GM23338 (cell line): Measurements from ENCODE around the gene FRMD4A. TPM values are rescaled to one million over a fixed set of nuclear protein-coding genes. Genes with fewer than 3 reads are reported as not detected.
A peak's percentile ranks its signal among the peaks of the same experiment; 100 is the strongest.

Experiments
- ATAC-seq: fragments of 200-7000 bp; cut with Tn5 transposase; 3 replicates; pipeline ENCODE4 v1.9.1; 2020
- DNase-seq: peaks from one replicate; pipeline ENCODE4 v3.0.0-alpha.2; 2015; ENCODE audit warnings: low spot score
- H2AFZ ChIP-seq: fragments of 200-600 bp; sonication (generic); 2 replicates; pipeline ENCODE4 v1.8.0; 2016; ENCODE audit warnings: antibody characterized with exemption, mild to moderate bottlenecking, moderate library complexity
- H3F3A ChIP-seq: fragments of 200-600 bp; sonication (generic); replicated peaks from 2 replicates; pipeline ENCODE4 v1.8.0; 2017; ENCODE audit warnings: antibody characterized with exemption, mixed run types, low read depth
- H3K27ac ChIP-seq: fragments of 200-600 bp; sonication (generic); 2 replicates; pipeline ENCODE4 v1.6.1; 2016; ENCODE audit warnings: low read depth
- H3K27me3 ChIP-seq: fragments of 200-600 bp; sonication (generic); 2 replicates; pipeline ENCODE4 v1.8.0; 2016; ENCODE audit warnings: mild to moderate bottlenecking, mixed run types, moderate library complexity; ENCODE audit not compliant: insufficient read depth
- H3K36me3 ChIP-seq: fragments of 200-600 bp; sonication (generic); 2 replicates; pipeline ENCODE4 v1.8.0; 2016; ENCODE audit warnings: mild to moderate bottlenecking; ENCODE audit not compliant: insufficient read depth
- H3K4me1 ChIP-seq: fragments of 200-600 bp; sonication (generic); 2 replicates; pipeline ENCODE4 v1.8.0; 2016; ENCODE audit warnings: mild to moderate bottlenecking, moderate library complexity; ENCODE audit not compliant: insufficient read depth
- H3K4me2 ChIP-seq: fragments of 200-600 bp; sonication (generic); 2 replicates; pipeline ENCODE4 v1.7.1; 2017; ENCODE audit warnings: mixed run types
- H3K4me3 ChIP-seq: fragments of 200-600 bp; sonication (generic); 2 replicates; pipeline ENCODE4 v1.6.1; 2016; ENCODE audit warnings: mixed run types
- H3K79me2 ChIP-seq: fragments of 200-600 bp; sonication (generic); replicated peaks from 2 replicates; pipeline ENCODE4 v1.8.0; 2017; ENCODE audit warnings: mild to moderate bottlenecking; ENCODE audit not compliant: insufficient read depth
- H3K9me2 ChIP-seq: fragments of 200-600 bp; sonication (generic); 2 replicates; pipeline ENCODE4 v1.8.0; 2017; ENCODE audit not compliant: insufficient read depth
- H4K20me1 ChIP-seq: fragments of 200-600 bp; sonication (generic); replicated peaks from 2 replicates; pipeline ENCODE4 v1.8.0; 2017; ENCODE audit warnings: mild to moderate bottlenecking; ENCODE audit not compliant: insufficient read depth
- H3K27ac Mint-ChIP-seq: 2 replicates; pipeline ENCODE4 v1.8.0; 2020; ENCODE audit warnings: inconsistent platforms, mild to moderate bottlenecking, moderate library complexity, mixed read lengths
- H3K27me3 Mint-ChIP-seq: 3 replicates; pipeline ENCODE4 v1.8.0; 2022; ENCODE audit warnings: low read depth, mild to moderate bottlenecking, moderate library complexity, mixed read lengths, inconsistent platforms; ENCODE audit not compliant: insufficient read depth, poor library complexity
- H3K36me3 Mint-ChIP-seq: 3 replicates; pipeline ENCODE4 v1.8.0; 2021; ENCODE audit warnings: low read depth, mild to moderate bottlenecking, inconsistent platforms, moderate library complexity, mixed read lengths
- H3K4me1 Mint-ChIP-seq: 3 replicates; pipeline ENCODE4 v1.8.0; 2020; ENCODE audit warnings: mild to moderate bottlenecking, inconsistent platforms, mixed read lengths
- H3K4me3 Mint-ChIP-seq: 3 replicates; pipeline ENCODE4 v1.8.0; 2021; ENCODE audit warnings: moderate library complexity, mild to moderate bottlenecking, inconsistent platforms, mixed read lengths
- H3K9me3 Mint-ChIP-seq: 3 replicates; pipeline ENCODE4 v1.8.0; 2020; ENCODE audit warnings: moderate library complexity, mild to moderate bottlenecking, inconsistent platforms, mixed read lengths
- EZH2 ChIP-seq: fragments of 200-600 bp; sonication (generic); IDR thresholded peaks from one replicate; pipeline ENCODE4 v1.8.0; 2017; ENCODE audit warnings: antibody characterized with exemption, mild to moderate bottlenecking, low read depth; ENCODE audit not compliant: unreplicated experiment
- JUNB ChIP-seq: IDR thresholded peaks from one replicate; pipeline ENCODE4 v1.6.1; 2016; ENCODE audit warnings: antibody characterized with exemption; ENCODE audit not compliant: unreplicated experiment
- polyA plus RNA-seq: library from polyadenylated mRNA; unstranded; fragments of >200 nt; fragmentation: Nextera tagmentation; extraction: Ambion mirVana; gene quantifications from 2 replicates; pipeline ENCODE4 v1.2.1, GENCODE V29; 2016
- total RNA-seq: library from RNA; depleted of rRNA; stranded (reverse); fragments of >200 nt; shearing (Covaris generic); gene quantifications from 2 replicates; pipeline ENCODE4 v1.2.3, GENCODE V29; 2014
- TF ChIP-seq, protein P1 (sequence below): IDR thresholded peaks from 2 replicates; pipeline ENCODE4 v1.6.1; 2016; ENCODE audit warnings: antibody characterized with exemption
- TF ChIP-seq, protein P2 (sequence below), 2 experiments: fragments of 200-600 bp in 1 of 2; sonication (generic) in 1 of 2; conservative IDR thresholded peaks; 2 replicates each; pipeline versions ENCODE4 v1.5.1 to v1.6.1; 2016 to 2017; ENCODE audit warnings: antibody characterized with exemption in 2 of 2, low read depth in 2 of 2, mild to moderate bottlenecking in 2 of 2, moderate library complexity in 1 of 2

The FRMD4A gene
- total and polyA plus RNA-seq, 2 experiments from 2014 or later: 14.0 to 20.1 TPM

GRCh38 chr10:13892001-13892491 is 438.7 kb downstream of the FRMD4A start:
- peaks cover 27% of the 10 kb centered on the region for H3K4me1 ChIP-seq
- no peaks in the 10 kb centered on the region for H3K9me2 ChIP-seq
- no peaks in the 10 kb centered on the region for H4K20me1 ChIP-seq
- Mint-ChIP-seq H3K4me3 (peak overlapping the region; percentile 73), H3K9me3 (no peaks in the 10 kb centered on the region), H3K4me1 (peaks cover 35% of the 10 kb centered on the region), H3K27ac (no peak overlapping the region), H3K36me3 (no peaks in the 10 kb centered on the region), H3K27me3 (peaks cover 36% of the 10 kb centered on the region)
- H3K27ac ChIP-seq: no peak overlapping the region
- TF ChIP-seq, protein P1, sequence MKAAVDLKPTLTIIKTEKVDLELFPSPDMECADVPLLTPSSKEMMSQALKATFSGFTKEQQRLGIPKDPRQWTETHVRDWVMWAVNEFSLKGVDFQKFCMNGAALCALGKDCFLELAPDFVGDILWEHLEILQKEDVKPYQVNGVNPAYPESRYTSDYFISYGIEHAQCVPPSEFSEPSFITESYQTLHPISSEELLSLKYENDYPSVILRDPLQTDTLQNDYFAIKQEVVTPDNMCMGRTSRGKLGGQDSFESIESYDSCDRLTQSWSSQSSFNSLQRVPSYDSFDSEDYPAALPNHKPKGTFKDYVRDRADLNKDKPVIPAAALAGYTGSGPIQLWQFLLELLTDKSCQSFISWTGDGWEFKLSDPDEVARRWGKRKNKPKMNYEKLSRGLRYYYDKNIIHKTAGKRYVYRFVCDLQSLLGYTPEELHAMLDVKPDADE: no peak
- TF ChIP-seq JUNB (no peak), EZH2 (peak; percentile 29)
- peak overlapping the region; percentile 95 for H3K4me3 ChIP-seq
- H3K36me3 ChIP-seq: no peaks in the 10 kb centered on the region
- peak overlapping the region; percentile 95 for H3K4me2 ChIP-seq
- DNase-seq: peak; percentile 44
- peaks cover 34% of the 10 kb centered on the region for H3K79me2 ChIP-seq
- H3F3A ChIP-seq: no peaks in the 10 kb centered on the region
- H3K27me3 ChIP-seq: peaks cover 36% of the 10 kb centered on the region
- peak overlapping the region; percentile 96 for H2AFZ ChIP-seq
- ATAC-seq: peak; percentile 11

DNA sequence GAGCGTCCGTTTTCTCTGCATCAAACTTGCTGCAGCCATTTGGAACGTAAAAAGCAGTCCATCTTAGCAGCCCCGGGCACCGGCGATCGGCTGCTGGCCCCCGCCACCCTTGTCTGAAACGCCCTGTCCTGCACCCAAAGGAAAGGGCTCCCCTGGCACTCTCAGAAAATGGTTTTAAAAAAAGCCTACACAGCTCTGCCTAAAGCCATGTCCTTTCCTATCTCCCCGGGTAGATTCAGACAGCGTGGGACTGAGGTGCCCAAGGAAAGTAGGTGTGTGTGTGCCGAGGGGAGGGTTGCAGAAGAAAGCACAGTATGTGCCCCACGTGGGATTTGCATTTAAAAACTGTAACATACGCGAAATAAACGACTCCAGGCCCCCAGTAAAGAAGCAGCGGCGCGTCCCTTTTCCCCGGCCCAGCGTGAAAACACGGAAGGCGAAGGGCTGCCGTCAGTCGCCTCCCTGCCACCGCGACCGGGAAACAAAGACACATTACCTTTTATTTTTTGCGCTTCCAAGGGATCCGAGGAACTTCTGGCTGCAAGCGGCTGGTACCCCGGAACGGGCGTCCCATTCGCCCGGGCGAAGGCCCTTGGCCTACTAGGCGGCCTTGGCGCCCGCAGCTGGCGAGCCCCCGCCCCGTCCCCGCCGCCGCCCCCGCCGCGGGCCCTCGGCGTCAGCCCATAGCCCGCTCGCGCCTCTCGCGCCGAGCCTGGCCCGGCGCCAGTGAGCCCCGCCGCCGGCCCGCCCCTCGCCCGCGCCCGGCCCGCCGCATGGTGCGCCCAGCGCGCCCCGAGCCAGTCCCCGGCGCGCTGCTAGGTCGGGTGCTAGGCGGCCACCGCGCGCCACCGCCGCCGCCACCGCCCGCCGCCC is 439.4 kb downstream of the FRMD4A start:
- Histone ChIP-seq H3K4me2 (peak overlapping the region; percentile 99), H3K4me1 (peaks cover 27% of the 10 kb centered on the region), H3K27ac (no peak overlapping the region), H3K4me3 (peak overlapping the region; percentile 95), H3K36me3 (no peaks in the 10 kb centered on the region), H3F3A (no peaks in the 10 kb centered on the region), H4K20me1 (no peaks in the 10 kb centered on the region), H3K27me3 (peaks cover 36% of the 10 kb centered on the region), H2AFZ (peak overlapping the region; percentile 97), H3K79me2 (peaks cover 41% of the 10 kb centered on the region), H3K9me2 (no peaks in the 10 kb centered on the region)
- no peak overlapping the region; the same call in 1 of the 2 replicates for H3K27ac Mint-ChIP-seq
- ATAC-seq: peak; percentile 76
- no peak for TF ChIP-seq JUNB
- peak; percentile 30 for TF ChIP-seq EZH2
- DNase-seq: peak; percentile 63
- H3K4me1 Mint-ChIP-seq: peaks cover 41% of the 10 kb centered on the region
- peaks cover 36% of the 10 kb centered on the region for H3K27me3 Mint-ChIP-seq
- H3K4me3 Mint-ChIP-seq: peak overlapping the region; percentile 89
- no peaks in the 10 kb centered on the region for H3K9me3 Mint-ChIP-seq
- no peaks in the 10 kb centered on the region for H3K36me3 Mint-ChIP-seq

GRCh38 chr10:13890233-13891127 is 440.2 kb downstream of the FRMD4A start:
- H4K20me1 ChIP-seq: no peaks in the 10 kb centered on the region
- peak overlapping the region; percentile 95 for H3K4me3 ChIP-seq
- Mint-ChIP-seq H3K36me3 (no peaks in the 10 kb centered on the region; the same call in 2 of the 3 replicates), H3K4me3 (peak overlapping the region; percentile 89), H3K9me3 (no peaks in the 10 kb centered on the region), H3K27me3 (peaks cover 36% of the 10 kb centered on the region), H3K4me1 (peaks cover 48% of the 10 kb centered on the region), H3K27ac (no peak overlapping the region)
- no peaks in the 10 kb centered on the region for H3K36me3 ChIP-seq
- peak overlapping the region; percentile 99 for H3K4me2 ChIP-seq
- peaks cover 27% of the 10 kb centered on the region for H3K4me1 ChIP-seq
- peak; percentile 60 for DNase-seq
- no peaks in the 10 kb centered on the region for H3F3A ChIP-seq
- H2AFZ ChIP-seq: peak overlapping the region; percentile 97
- H3K9me2 ChIP-seq: no peaks in the 10 kb centered on the region
- H3K79me2 ChIP-seq: peaks cover 45% of the 10 kb centered on the region
- peaks cover 36% of the 10 kb centered on the region for H3K27me3 ChIP-seq
- H3K27ac ChIP-seq: no peak overlapping the region
- ATAC-seq: peak; percentile 61
- TF ChIP-seq, protein P2, sequence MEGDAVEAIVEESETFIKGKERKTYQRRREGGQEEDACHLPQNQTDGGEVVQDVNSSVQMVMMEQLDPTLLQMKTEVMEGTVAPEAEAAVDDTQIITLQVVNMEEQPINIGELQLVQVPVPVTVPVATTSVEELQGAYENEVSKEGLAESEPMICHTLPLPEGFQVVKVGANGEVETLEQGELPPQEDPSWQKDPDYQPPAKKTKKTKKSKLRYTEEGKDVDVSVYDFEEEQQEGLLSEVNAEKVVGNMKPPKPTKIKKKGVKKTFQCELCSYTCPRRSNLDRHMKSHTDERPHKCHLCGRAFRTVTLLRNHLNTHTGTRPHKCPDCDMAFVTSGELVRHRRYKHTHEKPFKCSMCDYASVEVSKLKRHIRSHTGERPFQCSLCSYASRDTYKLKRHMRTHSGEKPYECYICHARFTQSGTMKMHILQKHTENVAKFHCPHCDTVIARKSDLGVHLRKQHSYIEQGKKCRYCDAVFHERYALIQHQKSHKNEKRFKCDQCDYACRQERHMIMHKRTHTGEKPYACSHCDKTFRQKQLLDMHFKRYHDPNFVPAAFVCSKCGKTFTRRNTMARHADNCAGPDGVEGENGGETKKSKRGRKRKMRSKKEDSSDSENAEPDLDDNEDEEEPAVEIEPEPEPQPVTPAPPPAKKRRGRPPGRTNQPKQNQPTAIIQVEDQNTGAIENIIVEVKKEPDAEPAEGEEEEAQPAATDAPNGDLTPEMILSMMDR (conservative IDR thresholded peaks at IDR 0.05; ENCODE audit: low read depth in 2 of 2): no peak
- no peak for TF ChIP-seq JUNB
